ENCODE data around the gene PPP1R14B. TPM values are rescaled to one million over a fixed set of nuclear protein-coding genes. Genes with fewer than 3 reads are reported as not detected.

Gene PPP1R14B
- total RNA-seq, 4 donors from 2014 or later, result 178 to 230 (median 203) TPM

DNA sequence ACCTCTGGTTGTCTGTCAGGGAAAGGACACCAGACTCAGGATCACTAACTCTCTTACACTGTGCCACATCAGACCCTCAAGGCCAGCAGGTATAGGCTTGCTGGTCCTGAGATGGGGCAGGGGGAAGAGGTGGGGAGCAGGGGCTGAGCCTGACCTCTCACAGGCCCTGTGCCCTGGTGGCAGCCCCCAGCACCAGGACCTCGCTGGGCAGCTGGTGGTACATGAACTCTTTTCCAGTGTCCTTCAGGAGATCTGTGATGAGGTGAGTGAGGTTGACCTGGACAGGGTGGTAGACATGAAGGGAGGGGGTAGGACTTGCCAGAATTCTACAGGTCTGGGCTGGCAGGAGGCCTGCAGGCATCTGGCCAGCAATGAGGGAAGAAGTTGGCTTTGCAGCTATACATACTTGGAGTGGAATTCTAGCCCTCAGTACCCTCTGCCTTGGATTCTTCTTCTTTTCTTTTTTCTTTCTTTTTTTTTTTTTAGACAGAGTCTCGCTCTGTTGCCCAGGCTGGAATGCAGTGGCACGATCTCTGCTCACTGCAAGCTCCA lies 19.3 kb downstream of the PPP1R14B start:
- 62 to 63% methylated on average over 3 of the region's 3 CpGs for WGBS, 2 donors
- no peak for TF ChIP-seq POLR2A (IDR thresholded peaks at IDR 0.05)
- TF ChIP-seq, protein P1, sequence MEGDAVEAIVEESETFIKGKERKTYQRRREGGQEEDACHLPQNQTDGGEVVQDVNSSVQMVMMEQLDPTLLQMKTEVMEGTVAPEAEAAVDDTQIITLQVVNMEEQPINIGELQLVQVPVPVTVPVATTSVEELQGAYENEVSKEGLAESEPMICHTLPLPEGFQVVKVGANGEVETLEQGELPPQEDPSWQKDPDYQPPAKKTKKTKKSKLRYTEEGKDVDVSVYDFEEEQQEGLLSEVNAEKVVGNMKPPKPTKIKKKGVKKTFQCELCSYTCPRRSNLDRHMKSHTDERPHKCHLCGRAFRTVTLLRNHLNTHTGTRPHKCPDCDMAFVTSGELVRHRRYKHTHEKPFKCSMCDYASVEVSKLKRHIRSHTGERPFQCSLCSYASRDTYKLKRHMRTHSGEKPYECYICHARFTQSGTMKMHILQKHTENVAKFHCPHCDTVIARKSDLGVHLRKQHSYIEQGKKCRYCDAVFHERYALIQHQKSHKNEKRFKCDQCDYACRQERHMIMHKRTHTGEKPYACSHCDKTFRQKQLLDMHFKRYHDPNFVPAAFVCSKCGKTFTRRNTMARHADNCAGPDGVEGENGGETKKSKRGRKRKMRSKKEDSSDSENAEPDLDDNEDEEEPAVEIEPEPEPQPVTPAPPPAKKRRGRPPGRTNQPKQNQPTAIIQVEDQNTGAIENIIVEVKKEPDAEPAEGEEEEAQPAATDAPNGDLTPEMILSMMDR (IDR thresholded peaks at IDR 0.05), result no peak
- peak in 1 of 2 donors; percentile 82 for DNase-seq (ENCODE audit: low spot score in 2 of 2)
- H3K4me3 ChIP-seq (ENCODE audit: low read depth, poor library complexity, severe bottlenecking), result no peak overlapping the region
- intact Hi-C loops (cut with DNase I; ENCODE audit: low total_unique reads), result no loop called here

DNA sequence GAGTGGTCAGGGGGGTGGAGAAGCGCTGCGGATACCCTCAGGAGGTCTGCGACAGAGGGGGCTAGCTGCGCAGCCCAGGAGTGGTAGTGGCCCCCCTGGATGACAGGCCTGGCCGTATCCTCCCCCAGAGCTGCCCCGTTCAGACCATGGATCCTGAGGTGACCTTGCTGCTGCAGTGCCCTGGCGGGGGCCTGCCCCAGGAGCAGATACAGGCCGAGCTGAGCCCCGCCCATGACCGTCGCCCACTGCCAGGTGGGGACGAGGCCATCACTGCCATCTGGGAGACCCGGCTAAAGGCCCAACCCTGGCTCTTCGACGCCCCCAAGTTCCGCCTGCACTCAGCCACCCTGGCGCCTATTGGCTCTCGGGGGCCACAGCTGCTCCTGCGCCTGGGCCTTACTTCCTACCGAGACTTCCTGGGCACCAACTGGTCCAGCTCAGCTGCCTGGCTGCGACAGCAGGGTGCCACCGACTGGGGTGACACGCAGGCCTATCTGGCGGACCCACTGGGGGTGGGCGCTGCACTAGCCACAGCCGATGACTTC lies 20.2 kb downstream of the PPP1R14B start:
- intact Hi-C loops (cut with DNase I; ENCODE audit: low total_unique reads), result no loop called here
- 0 to 1% methylated on average over 4 to 20 of the region's 26 CpGs for WGBS, 2 donors

DNA sequence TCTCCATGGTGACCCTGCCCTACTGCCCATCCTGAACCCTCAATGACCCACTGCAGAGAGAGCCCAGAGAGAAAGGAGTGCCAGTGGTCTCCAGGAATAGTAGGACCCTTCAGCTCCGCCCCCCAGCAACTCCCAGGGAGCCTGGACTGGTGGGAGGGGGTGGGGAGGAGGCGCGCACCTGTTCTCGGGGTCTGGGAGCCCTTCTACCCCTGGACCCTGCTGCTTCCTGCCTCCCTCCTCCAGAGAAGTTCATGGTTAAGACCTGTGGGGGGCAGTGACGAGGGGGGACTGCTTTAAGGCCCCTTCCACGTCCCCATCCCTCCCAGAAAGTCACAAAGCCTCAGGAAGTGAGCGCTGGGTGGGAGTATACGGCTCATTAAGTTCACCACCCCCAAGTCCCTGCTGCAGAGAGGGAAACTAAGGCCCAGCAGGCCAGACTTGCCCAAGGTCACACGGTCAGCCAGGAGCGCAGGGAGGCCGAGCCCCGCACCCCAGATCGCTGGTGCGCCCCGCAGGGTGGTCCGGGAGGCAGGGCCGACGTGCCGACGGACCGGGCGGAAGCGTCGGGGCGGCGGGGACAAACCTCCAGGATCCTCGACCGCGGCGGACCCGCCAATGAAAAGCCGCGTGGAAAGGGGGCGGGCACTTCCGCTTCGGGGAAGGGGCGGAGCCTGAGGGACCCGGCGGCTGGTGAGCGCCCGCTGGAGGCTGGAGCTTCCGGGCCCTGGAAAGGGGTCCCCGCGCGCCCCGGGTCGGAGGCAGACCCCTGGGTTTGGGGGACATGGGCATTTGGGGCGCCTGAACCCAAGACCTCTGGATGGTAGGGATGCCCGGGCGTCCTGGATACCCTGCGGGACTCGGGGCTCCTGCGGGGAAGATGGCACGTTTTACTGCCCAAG lies 20.9 kb downstream of the PPP1R14B start, which contains the start of the genes NUDT22 and TRPT1:
Gene NUDT22 (plus strand): TSS at position 667 of the 899 bp plus-strand sequence. CDS start 379 bp downstream, outside the sequence.
Gene TRPT1 (minus strand): TSS at position 579 of the 899 bp plus-strand sequence. CDS start 326 bp downstream, at position 253.
- WGBS, 2 donors, result 0 to 1% methylated on average over 23 to 34 of the region's 54 CpGs
- intact Hi-C loops (cut with DNase I; ENCODE audit: low total_unique reads), result no loop called here
- H3K4me3 ChIP-seq (ENCODE audit: low read depth, poor library complexity, severe bottlenecking), result peak within 1 kb of the TSS; percentile 72
- DNase-seq (ENCODE audit: low spot score in 2 of 2), result peak; percentile 89 to 99
- TF ChIP-seq, protein P1 (IDR thresholded peaks at IDR 0.05), result no peak
- TF ChIP-seq POLR2A (IDR thresholded peaks at IDR 0.05), result peak in 1 of 2 donors; percentile 57

More for the DNA sequence above, 20.2 kb downstream of the PPP1R14B start:
- peak in 1 of 2 donors; percentile 91 for DNase-seq (ENCODE audit: low spot score in 2 of 2)
- TF ChIP-seq, protein P1 (IDR thresholded peaks at IDR 0.05), result no peak
- TF ChIP-seq POLR2A (IDR thresholded peaks at IDR 0.05), result no peak
- peak overlapping the region; percentile 72 for H3K4me3 ChIP-seq (ENCODE audit: low read depth, poor library complexity, severe bottlenecking)

DNA sequence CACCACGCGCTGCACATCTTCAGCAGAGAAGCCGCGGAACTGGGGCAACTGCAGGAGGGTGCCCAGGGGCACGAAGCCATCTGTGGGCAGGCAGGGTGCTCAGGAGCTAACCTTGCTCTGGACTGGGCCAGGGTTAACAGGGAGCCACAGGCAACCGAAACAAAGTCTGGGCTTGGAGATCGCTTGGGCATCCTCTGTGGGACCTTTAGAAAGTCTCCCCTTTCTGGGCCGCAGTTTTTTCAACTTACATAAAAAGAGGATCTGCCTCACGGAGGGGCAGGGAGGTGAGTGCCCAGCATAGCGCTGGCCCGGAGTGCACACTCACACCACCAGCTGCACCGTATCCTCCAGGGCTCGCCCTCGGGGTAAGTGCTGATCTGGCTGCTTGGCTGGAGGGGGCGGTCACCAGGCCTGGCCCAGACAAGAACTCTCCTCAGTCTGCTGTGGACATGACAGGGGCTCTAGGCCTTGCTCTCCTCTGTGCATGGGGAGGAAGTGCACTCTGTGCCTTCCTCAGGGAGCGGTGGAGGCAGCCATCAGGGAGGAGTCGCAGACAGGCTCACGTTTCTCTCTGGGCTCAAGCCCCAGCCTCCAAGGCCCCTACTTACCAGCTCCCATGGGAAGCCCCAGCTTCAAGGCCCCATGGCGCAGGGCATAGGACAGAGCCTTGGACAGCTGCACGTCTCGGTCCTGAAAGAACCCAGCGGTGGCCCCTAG lies 21.7 kb downstream of the PPP1R14B start:
- intact Hi-C loops (cut with DNase I; ENCODE audit: low total_unique reads), result no loop called here
- 56 to 69% methylated on average over 16 to 21 of the region's 22 CpGs for WGBS, 2 donors
- DNase-seq (ENCODE audit: low spot score in 2 of 2), result peak in 1 of 2 donors; percentile 83
- peak overlapping the region; percentile 72 for H3K4me3 ChIP-seq (ENCODE audit: low read depth, poor library complexity, severe bottlenecking)
- no peak for TF ChIP-seq POLR2A (IDR thresholded peaks at IDR 0.05)
- TF ChIP-seq, protein P1 (IDR thresholded peaks at IDR 0.05), result no peak

DNA sequence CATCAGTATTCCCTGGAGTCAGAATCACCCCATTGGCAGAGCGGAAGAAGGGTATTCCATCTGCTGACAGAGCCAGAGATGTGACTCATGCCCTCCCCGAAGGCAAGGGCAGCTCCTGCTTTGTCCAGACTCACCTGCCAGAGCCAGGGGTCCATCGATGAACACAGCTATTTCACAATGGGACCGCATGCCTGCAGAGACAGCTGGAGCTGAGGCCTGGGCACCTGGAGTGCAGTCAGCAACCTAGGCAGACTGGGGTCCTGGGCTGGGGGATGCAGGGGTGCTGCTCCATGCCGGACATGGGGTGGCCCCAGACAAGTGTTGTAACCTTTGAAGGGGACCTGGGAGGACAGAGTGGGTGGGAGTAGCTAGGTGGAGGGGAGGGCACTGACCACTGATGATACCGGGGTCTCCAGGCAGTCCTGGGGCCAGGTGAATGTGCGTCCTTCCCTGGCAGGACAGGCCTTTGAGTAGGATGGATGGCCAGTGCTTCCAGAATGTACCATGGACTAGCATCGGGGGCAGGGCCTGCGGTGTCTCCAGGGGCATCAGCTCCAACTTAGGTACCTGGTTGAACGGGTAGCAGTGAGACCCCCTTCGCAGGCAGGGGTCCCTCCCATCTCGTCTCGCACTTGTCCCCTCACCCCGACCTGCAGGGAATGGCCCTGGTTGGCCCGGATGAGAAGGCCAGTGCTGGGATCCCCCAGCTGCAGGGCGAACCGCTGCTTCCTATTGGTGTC lies 22.4 kb downstream of the PPP1R14B start:
- H3K4me3 ChIP-seq (ENCODE audit: low read depth, poor library complexity, severe bottlenecking), result no peak overlapping the region
- 80 to 84% methylated on average over 16 to 17 of the region's 17 CpGs for WGBS, 2 donors
- no peak for TF ChIP-seq POLR2A (IDR thresholded peaks at IDR 0.05)
- TF ChIP-seq, protein P1 (IDR thresholded peaks at IDR 0.05), result no peak
- peak in 1 of 2 donors; percentile 84 for DNase-seq (ENCODE audit: low spot score in 2 of 2)
- intact Hi-C loops (cut with DNase I; ENCODE audit: low total_unique reads), result no loop called here

Data from lower leg skin (tissue), 4 donors.